HepG2 (cell line): ENCODE data around the gene BATF3. TPM values are rescaled to one million over a fixed set of nuclear protein-coding genes. Genes with fewer than 3 reads are reported as not detected.

Source experiments
- ATAC-seq: fragments of 200-7000 bp; cut with Tn5 transposase; 3 replicates; pipeline ENCODE4 v1.9.1; 2020; ENCODE audit warnings: mild to moderate bottlenecking, moderate library complexity
- BruUV-seq: library from RNA; stranded (reverse); fragments of 400-500 nt; replicated peaks from 2 replicates; lab custom pipeline; 2021; lab: Mats Ljungman, UMichigan
- CTCF ChIA-PET: fragments of 300-600 bp; formaldehyde crosslinking; extraction: SDS; loops from one replicate; lab custom pipeline; 2021; ENCODE audit warnings: low total read pairs, inconsistent platforms, low intra/inter-chr PET ratio; lab: Yijun Ruan, JAX
- POLR2A ChIA-PET: fragments of 350-600 bp; sonication (Branson Sonifier 250); formaldehyde crosslinking; loops from one replicate; lab custom pipeline; 2020; ENCODE audit warnings: antibody characterized with exemption, inconsistent platforms; lab: Yijun Ruan, JAX
- DNase-seq: peaks from one replicate; pipeline ENCODE4 v3.0.0-alpha.2; 2015; ENCODE audit warnings: low spot score
- FAIRE-seq: peaks from 3 replicates; lab custom pipeline; 2011; peaks lifted over from hg19 to GRCh38; lab: Jason Lieb, UNC
- H2AFZ ChIP-seq: one replicate; pipeline ENCODE4 v1.6.1; 2011; ENCODE audit warnings: low read length, inconsistent platforms
- H3K27ac ChIP-seq: fragments of 300-600 bp; 3 replicates; pipeline ENCODE4 v1.8.0; 2011; ENCODE audit warnings: mixed run types, mild to moderate bottlenecking, mixed read lengths, low read length, inconsistent platforms; ENCODE audit not compliant: insufficient read depth; ENCODE audit errors: extremely low read length
- H3K27me3 ChIP-seq, 2 experiments: fragments of 200-600 bp in 1 of 2; 2 replicates in 1 of 2; 3 replicates in 1 of 2; pipeline versions ENCODE4 v1.6.0 to v1.8.0; 2011; ENCODE audit warnings: low read length in 2 of 2, mild to moderate bottlenecking in 2 of 2, moderate library complexity in 2 of 2, inconsistent platforms in 1 of 2; ENCODE audit not compliant: insufficient read depth in 2 of 2, control insufficient read depth in 1 of 2
- H3K36me3 ChIP-seq, 2 experiments: fragments of 200-600 bp in 1 of 2; replicated peaks in 1 of 2; 2 replicates in 1 of 2; 3 replicates in 1 of 2; pipeline versions ENCODE4 v1.5.1 to v1.8.0; 2011; ENCODE audit warnings: low read length in 2 of 2, inconsistent platforms in 1 of 2; ENCODE audit not compliant: insufficient read depth in 2 of 2, control insufficient read depth in 1 of 2
- H3K4me1 ChIP-seq: 2 replicates; pipeline ENCODE4 v1.5.1; 2012; ENCODE audit warnings: low read length, inconsistent platforms; ENCODE audit not compliant: insufficient read depth
- H3K4me2 ChIP-seq: 2 replicates; pipeline ENCODE4 v1.6.0; 2011; ENCODE audit warnings: low read depth, low read length, inconsistent platforms
- H3K4me3 ChIP-seq, 3 experiments: fragments of 200-600 bp in 1 of 3; sonication (generic), shearing (Covaris generic) in 1 of 3; replicated peaks in 1 of 3; 2 replicates each; pipeline ENCODE4 v1.5.1; 2011 to 2016; ENCODE audit warnings: low read length in 3 of 3, inconsistent platforms in 2 of 3, low read depth in 2 of 3, mild to moderate bottlenecking in 2 of 3, control low read depth in 1 of 3, mixed read lengths in 1 of 3; ENCODE audit not compliant: insufficient read depth in 1 of 3
- H3K79me2 ChIP-seq: one replicate; pipeline ENCODE4 v1.6.1; 2011; ENCODE audit warnings: low read length, inconsistent platforms; ENCODE audit not compliant: insufficient read depth
- H3K9ac ChIP-seq: 2 replicates; pipeline ENCODE4 v1.6.0; 2011; ENCODE audit warnings: mild to moderate bottlenecking, low read depth, low read length, inconsistent platforms; ENCODE audit not compliant: insufficient read depth
- H3K9me3 ChIP-seq: 2 replicates; pipeline ENCODE4 v1.5.1; 2012; ENCODE audit warnings: mild to moderate bottlenecking, low read length
- H4K20me1 ChIP-seq: 2 replicates; pipeline ENCODE4 v1.6.0; 2011; ENCODE audit warnings: inconsistent platforms, mild to moderate bottlenecking, low read length, moderate library complexity; ENCODE audit not compliant: insufficient read depth
- EEA1 ChIP-seq: sonication (generic); formaldehyde crosslinking; IDR thresholded peaks from 2 replicates; pipeline ENCODE4 v1.5.1; 2020; ENCODE audit warnings: mild to moderate bottlenecking, missing genetic modification reagents, borderline replicate concordance
- JUND ChIP-seq: sonication (generic); formaldehyde crosslinking; IDR thresholded peaks from 2 replicates; pipeline ENCODE4 v1.8.0; 2022; ENCODE audit warnings: mild to moderate bottlenecking, missing genetic modification reagents
- PCBP2 ChIP-seq: fragments of 200-400 bp; formaldehyde crosslinking; optimal IDR thresholded peaks from 2 replicates; pipeline ENCODE3; 2018; ENCODE audit warnings: low read length, low read depth; ENCODE audit not compliant: poor library complexity, severe bottlenecking
- RARA ChIP-seq: IDR thresholded peaks from 2 replicates; pipeline ENCODE4 v1.6.1; 2016; ENCODE audit warnings: missing genetic modification reagents, missing compliant biosample characterization
- TOE1 ChIP-seq: sonication (generic); formaldehyde crosslinking; IDR thresholded peaks from 2 replicates; pipeline ENCODE4 v1.4.0; 2020; ENCODE audit warnings: mild to moderate bottlenecking, missing genetic modification reagents
- ZNF782 ChIP-seq: sonication (generic); formaldehyde crosslinking; IDR thresholded peaks from 2 replicates; pipeline ENCODE4 v1.4.0; 2020; ENCODE audit warnings: missing genetic modification reagents, mild to moderate bottlenecking, borderline replicate concordance
- WGBS: methylation state at CpG from one replicate; pipeline ENCODE4 v1.1.6; 2017; ENCODE audit warnings: low lambda C conversion rate; 5-methylcytosine and 5-hydroxymethylcytosine counted together
- in situ Hi-C: cut with HindIII; loops from 2 replicates; pipeline ENCODE4 v1.10.0; 2017; ENCODE audit warnings: low pct_unique_long_range_greater_than_20kb; ENCODE audit not compliant: extremely low pct_ligation_motif_present
- intact Hi-C: fragments of 100-400 bp; cut with micrococcal nuclease; formaldehyde crosslinking; loops from one replicate; pipeline ENCODE4 v1.10.0; 2022; ENCODE audit not compliant: unreplicated experiment
- polyA plus RNA-seq, 8 experiments: library from polyadenylated mRNA; depleted of rRNA in 3 of 8; stranded (reverse) in 7 of 8; unstranded in 1 of 8; fragments of >200 nt; fragmentation: Illumina TruSeq in 4 of 8; extraction: Trizol in 4 of 8; gene quantifications; 2 replicates each; pipeline versions ENCODE4 v1.2.1 to v1.2.3, GENCODE V29; 2011 to 2016; ENCODE audit warnings: low read depth in 4 of 8, missing spikeins in 1 of 8, mixed read lengths in 1 of 8; ENCODE audit not compliant: insufficient read depth in 1 of 8
- total RNA-seq, 5 experiments: library from RNA; depleted of rRNA; stranded (reverse); fragments of >200 nt; fragmentation: Illumina TruSeq; extraction: Trizol; gene quantifications; 2 replicates each; pipeline ENCODE4 v1.2.3, GENCODE V29; 2016; ENCODE audit warnings: low read depth in 1 of 5
- TF ChIP-seq, protein P1 (sequence below): sonication (generic); formaldehyde crosslinking; IDR thresholded peaks from 2 replicates; pipeline ENCODE4 v1.8.1; 2022; ENCODE audit warnings: mild to moderate bottlenecking, missing genetic modification reagents
- TF ChIP-seq, protein P2 (sequence below): sonication (generic); formaldehyde crosslinking; IDR thresholded peaks from 2 replicates; pipeline ENCODE4 v1.4.0; 2020; ENCODE audit warnings: missing genetic modification reagents

The BATF3 gene
- total and polyA plus RNA-seq, 2 of the 13 experiments (the other 11 are each of a cell fraction or from before 2014, with no cell fraction given), result 0.13 TPM; not detected in 1

DNA sequence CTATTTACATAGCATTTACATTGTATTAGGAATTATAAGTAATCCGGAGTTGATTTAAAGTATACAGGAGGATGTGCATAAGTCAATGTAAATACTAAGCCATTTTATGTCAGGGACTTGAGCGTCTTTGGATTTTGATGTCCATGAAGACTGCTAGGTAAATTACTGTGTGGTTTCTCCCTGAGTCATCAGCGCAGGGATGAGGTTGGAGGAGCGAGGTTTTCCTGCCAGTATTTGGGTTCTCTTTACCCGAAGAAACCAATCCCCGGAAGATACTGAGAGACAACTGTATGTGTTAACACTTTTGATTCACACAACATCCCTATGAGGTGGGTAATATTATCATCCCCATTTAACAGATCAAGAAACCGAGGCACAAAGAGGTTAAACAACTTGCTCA lies 29.3 kb downstream of the BATF3 start:
- no peak overlapping the region for H3K4me2 ChIP-seq
- H3K4me3 ChIP-seq, result no peak overlapping the region
- in situ Hi-C loops, result no loop called here
- no peak overlapping the region for H3K9ac ChIP-seq
- ATAC-seq (no peak), FAIRE-seq (no peak), DNase-seq (no peak)
- peaks cover 3 to 32% of the 10 kb centered on the region in 2 experiments; a peak in 4 of 5 replicates for H3K27me3 ChIP-seq
- no peaks in the 10 kb centered on the region for H3K36me3 ChIP-seq
- TF ChIP-seq, protein P1, sequence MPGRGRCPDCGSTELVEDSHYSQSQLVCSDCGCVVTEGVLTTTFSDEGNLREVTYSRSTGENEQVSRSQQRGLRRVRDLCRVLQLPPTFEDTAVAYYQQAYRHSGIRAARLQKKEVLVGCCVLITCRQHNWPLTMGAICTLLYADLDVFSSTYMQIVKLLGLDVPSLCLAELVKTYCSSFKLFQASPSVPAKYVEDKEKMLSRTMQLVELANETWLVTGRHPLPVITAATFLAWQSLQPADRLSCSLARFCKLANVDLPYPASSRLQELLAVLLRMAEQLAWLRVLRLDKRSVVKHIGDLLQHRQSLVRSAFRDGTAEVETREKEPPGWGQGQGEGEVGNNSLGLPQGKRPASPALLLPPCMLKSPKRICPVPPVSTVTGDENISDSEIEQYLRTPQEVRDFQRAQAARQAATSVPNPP (CRISPR knock-in tag), result no peak
- TF ChIP-seq TOE1 (CRISPR knock-in tag) (no peak), ZNF782 (CRISPR knock-in tag) (no peak), JUND (CRISPR knock-in tag) (no peak), RARA (CRISPR knock-in tag) (no peak), EEA1 (CRISPR knock-in tag) (no peak), PCBP2 (no peak)
- TF ChIP-seq, protein P2, sequence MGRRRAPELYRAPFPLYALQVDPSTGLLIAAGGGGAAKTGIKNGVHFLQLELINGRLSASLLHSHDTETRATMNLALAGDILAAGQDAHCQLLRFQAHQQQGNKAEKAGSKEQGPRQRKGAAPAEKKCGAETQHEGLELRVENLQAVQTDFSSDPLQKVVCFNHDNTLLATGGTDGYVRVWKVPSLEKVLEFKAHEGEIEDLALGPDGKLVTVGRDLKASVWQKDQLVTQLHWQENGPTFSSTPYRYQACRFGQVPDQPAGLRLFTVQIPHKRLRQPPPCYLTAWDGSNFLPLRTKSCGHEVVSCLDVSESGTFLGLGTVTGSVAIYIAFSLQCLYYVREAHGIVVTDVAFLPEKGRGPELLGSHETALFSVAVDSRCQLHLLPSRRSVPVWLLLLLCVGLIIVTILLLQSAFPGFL (CRISPR knock-in tag), result no peak
- no TSS peak for BruUV-seq
- H3K27ac ChIP-seq, result no peak overlapping the region
- CTCF ChIA-PET, result no interaction called here
- H3K79me2 ChIP-seq, result no peaks in the 10 kb centered on the region
- peaks cover 34% of the 10 kb centered on the region for H3K4me1 ChIP-seq
- WGBS, result 40% methylated on average over 7 of the region's 7 CpGs
- no peaks in the 10 kb centered on the region for H4K20me1 ChIP-seq
- no peaks in the 10 kb centered on the region for H3K9me3 ChIP-seq
- POLR2A ChIA-PET, result no interaction called here
- intact Hi-C loops, result no loop called here
- H2AFZ ChIP-seq, result no peak overlapping the region
